Testis (tissue), 3 donors: ENCODE results near the gene RPUSD4. TPM values are rescaled to one million over a fixed set of nuclear protein-coding genes. Genes with fewer than 3 reads are reported as not detected.

Experiments used
- DNase-seq: peaks from one replicate; pipeline ENCODE4 v3.0.0-alpha.2; 2019
- H3K27ac ChIP-seq, 2 donors: fragments of 200-600 bp; sonication (generic); one replicate each; pipeline ENCODE4 v1.5.1; 2019
- H3K27me3 ChIP-seq: fragments of 200-600 bp; sonication (generic); one replicate; pipeline ENCODE4 v1.5.1; 2019
- H3K36me3 ChIP-seq: fragments of 200-600 bp; sonication (generic); one replicate; pipeline ENCODE4 v1.5.1; 2017; ENCODE audit warnings: low read depth; ENCODE audit errors: missing control alignments
- H3K4me1 ChIP-seq: fragments of 200-600 bp; sonication (generic); one replicate; pipeline ENCODE4 v1.5.1; 2019
- H3K4me3 ChIP-seq, 2 donors: fragments of 200-600 bp; sonication (generic); one replicate each; pipeline ENCODE4 v1.5.1; 2017 to 2019
- H3K9me3 ChIP-seq: fragments of 200-600 bp; sonication (generic); one replicate; pipeline ENCODE4 v1.5.1; 2017
- CTCF ChIP-seq, 3 experiments: fragments of 450-650 bp in 2 of 3; fragments of 200-600 bp in 1 of 3; sonication (generic) in 1 of 3; IDR thresholded peaks; one replicate each; pipeline ENCODE4 v1.5.1; 2016 to 2019; ENCODE audit warnings: antibody characterized with exemption in 3 of 3, mild to moderate bottlenecking in 2 of 3, moderate library complexity in 1 of 3
- POLR2A ChIP-seq: fragments of 450-650 bp; IDR thresholded peaks from one replicate; pipeline ENCODE4 v1.6.1; 2017; ENCODE audit warnings: antibody characterized with exemption, mild to moderate bottlenecking, moderate library complexity
- WGBS, 2 donors: methylation state at CpG; one replicate each; pipeline ENCODE4 v1.1.5; 2018; 5-methylcytosine and 5-hydroxymethylcytosine counted together
- intact Hi-C: fragments of 100-400 bp; cut with DNase I; formaldehyde crosslinking; loops from one replicate; pipeline ENCODE4 v1.15.1; 2023; ENCODE audit warnings: low total_unique reads
- polyA plus RNA-seq: library from polyadenylated mRNA; stranded (reverse); fragments of 350-450 nt; fragmentation: Illumina TruSeq; extraction: RNeasy Lipid Tissue Mini Kit (QIAGEN cat#74804); gene quantifications from one replicate; pipeline ENCODE4 v1.2.3, GENCODE V29; 2014; ENCODE audit warnings: low read depth, low replicate concordance; ENCODE audit not compliant: insufficient read depth
- total RNA-seq, 2 donors: library from RNA; depleted of rRNA; stranded (reverse); fragments of >200 nt; gene quantifications; one replicate each; pipeline ENCODE4 v1.2.3, GENCODE V29; 2016

RPUSD4 gene
- total and polyA plus RNA-seq, 3 donors from 2014 or later = 25.9 to 33.8 (median 27.5) TPM

- H3K9me3 ChIP-seq = no peaks in the 10 kb centered on the region
- H3K36me3 ChIP-seq = no peaks in the 10 kb centered on the region
- H3K4me1 ChIP-seq = no peaks in the 10 kb centered on the region
- intact Hi-C loops = no loop called here
- no peak overlapping the region for H3K27ac ChIP-seq
- no peak for TF ChIP-seq CTCF (IDR thresholded peaks at IDR 0.05)
- TF ChIP-seq POLR2A = no peak
- no peak overlapping the region for H3K4me3 ChIP-seq
- H3K27me3 ChIP-seq = no peaks in the 10 kb centered on the region
- WGBS, 2 donors = 94 to 95% methylated on average over 14 of the region's 14 CpGs
- DNase-seq = no peak
Measured at GRCh38 chr11:126205359-126205758, 6.1 kb downstream of the RPUSD4 start.

GRCh38 chr11:126202646-126203359 is 8.6 kb downstream of the RPUSD4 start:
- Histone ChIP-seq H3K9me3 (no peaks in the 10 kb centered on the region), H3K36me3 (no peaks in the 10 kb centered on the region), H3K4me1 (no peaks in the 10 kb centered on the region), H3K4me3 (no peak overlapping the region), H3K27me3 (no peaks in the 10 kb centered on the region), H3K27ac (no peak overlapping the region)
- intact Hi-C loops = no loop called here
- no peak for TF ChIP-seq CTCF (IDR thresholded peaks at IDR 0.05)
- no peak for TF ChIP-seq POLR2A
- no peak for DNase-seq
- WGBS, 2 donors = 85 to 88% methylated on average over 8 of the region's 8 CpGs

- TF ChIP-seq CTCF (IDR thresholded peaks at IDR 0.05) (no peak), POLR2A (no peak)
- intact Hi-C loops = no loop called here
- DNase-seq = no peak
- Histone ChIP-seq H3K36me3 (no peaks in the 10 kb centered on the region), H3K9me3 (no peaks in the 10 kb centered on the region), H3K27me3 (no peaks in the 10 kb centered on the region), H3K4me3 (no peak overlapping the region), H3K27ac (no peak overlapping the region), H3K4me1 (no peaks in the 10 kb centered on the region)
- 95 to 99% methylated on average over 5 of the region's 5 CpGs for WGBS, 2 donors
Measured at GRCh38 chr11:126198648-126199047, 12.8 kb downstream of the RPUSD4 start.

GRCh38 chr11:126197277-126197939 is 14.0 kb downstream of the RPUSD4 start:
- no peaks in the 10 kb centered on the region for H3K4me1 ChIP-seq
- TF ChIP-seq POLR2A (no peak), CTCF (IDR thresholded peaks at IDR 0.05) (no peak)
- intact Hi-C loops = no loop called here
- no peaks in the 10 kb centered on the region for H3K9me3 ChIP-seq
- H3K27ac ChIP-seq = no peak overlapping the region
- DNase-seq = no peak
- H3K27me3 ChIP-seq = no peaks in the 10 kb centered on the region
- 94 to 95% methylated on average over 6 to 7 of the region's 7 CpGs for WGBS, 2 donors
- no peaks in the 10 kb centered on the region for H3K36me3 ChIP-seq
- no peak overlapping the region for H3K4me3 ChIP-seq

GRCh38 chr11:126195119-126195518 is 16.3 kb downstream of the RPUSD4 start:
- no peaks in the 10 kb centered on the region for H3K36me3 ChIP-seq
- DNase-seq = no peak
- no peak overlapping the region for H3K4me3 ChIP-seq
- H3K4me1 ChIP-seq = no peaks in the 10 kb centered on the region
- TF ChIP-seq POLR2A (no peak), CTCF (IDR thresholded peaks at IDR 0.05) (no peak)
- H3K9me3 ChIP-seq = no peaks in the 10 kb centered on the region
- no peaks in the 10 kb centered on the region for H3K27me3 ChIP-seq
- 95 to 96% methylated on average over 3 of the region's 3 CpGs for WGBS, 2 donors
- no peak overlapping the region for H3K27ac ChIP-seq
- intact Hi-C loops = no loop called here
